NCI-H2107 treated with DMSO at 0.1 percent for 48 hours (cell line): Measurements from ENCODE around the gene CNTN4.

Experiments used
- DNase-seq: peaks from one replicate; lab custom pipeline; 2025; ENCODE audit not compliant: unreplicated experiment; lab: John Stamatoyannopoulos, UW

CNTN4 gene

DNA sequence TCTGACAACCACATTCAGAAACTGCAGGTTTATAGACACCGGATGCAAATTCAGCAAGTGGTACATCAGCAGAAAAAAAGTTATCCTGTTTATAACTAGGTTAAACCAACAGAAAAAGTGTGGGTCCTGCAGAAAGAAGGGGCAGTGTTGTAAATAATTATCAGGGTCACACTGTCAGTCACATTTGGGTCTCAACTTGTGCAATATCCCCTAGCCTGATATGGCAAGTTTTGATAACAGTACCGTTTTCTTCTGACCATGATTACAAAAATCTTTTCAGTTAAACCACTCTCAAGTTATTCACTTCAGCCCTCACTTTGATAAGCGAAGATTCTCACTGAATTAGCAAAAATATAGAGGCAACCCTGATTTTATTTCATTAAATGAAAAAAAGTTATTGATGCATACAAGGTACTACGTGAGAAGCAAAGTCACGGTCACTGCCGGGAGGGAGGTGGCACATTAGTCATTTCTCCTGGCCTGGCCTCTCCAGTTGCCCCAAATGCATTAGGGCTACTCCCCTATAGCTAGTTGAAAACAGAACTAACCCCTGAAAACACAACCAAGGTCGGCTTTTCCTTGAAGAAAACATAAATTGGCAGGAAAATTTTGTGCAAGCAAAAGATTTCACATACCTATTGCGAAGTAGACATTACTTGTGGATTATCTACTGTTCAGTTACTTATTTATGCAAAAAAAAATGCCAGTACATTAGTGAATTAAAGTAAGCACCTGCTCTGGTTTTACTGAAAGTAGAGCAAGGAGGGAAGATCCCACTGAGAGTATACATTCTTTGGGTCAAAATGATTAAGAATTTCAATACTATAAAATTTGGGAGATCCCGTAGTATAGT lies 982.9 kb downstream of the CNTN4 start:
- DNase-seq, result no peak

- no peak for DNase-seq
These were observed 983.7 kb downstream of the CNTN4 start for GRCh38 chr3:3082234-3082924.

- DNase-seq, result no peak
These were observed 986.2 kb downstream of the CNTN4 start for GRCh38 chr3:3084890-3085289.

DNA sequence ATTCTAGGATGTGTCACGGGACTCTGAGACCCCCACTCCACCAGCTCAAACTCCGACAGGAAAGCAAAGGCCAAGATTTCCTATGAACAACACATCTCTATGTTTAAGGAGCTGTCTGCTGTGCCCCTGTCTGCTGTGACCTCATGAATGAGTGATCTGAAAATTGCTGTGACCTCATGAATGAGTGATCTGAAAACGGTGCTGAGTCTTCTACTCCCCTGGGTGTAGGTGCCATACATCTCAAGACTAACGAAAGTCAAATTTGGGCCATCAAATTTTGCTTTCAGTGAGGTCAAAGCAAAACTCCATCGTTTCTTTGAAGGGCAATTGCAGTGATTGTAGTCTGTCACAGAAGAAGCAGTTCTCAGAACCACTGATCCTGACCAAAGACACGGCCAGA lies 987.1 kb downstream of the CNTN4 start:
- DNase-seq, result no peak

GRCh38 chr3:3086239-3086638 lies 987.6 kb downstream of the CNTN4 start:
- DNase-seq, result no peak

GRCh38 chr3:3087279-3087678 lies 988.6 kb downstream of the CNTN4 start:
- DNase-seq, result no peak

- no peak for DNase-seq
These were observed 989.2 kb downstream of the CNTN4 start for GRCh38 chr3:3087716-3088465.

GRCh38 chr3:3089017-3089416 lies 990.4 kb downstream of the CNTN4 start:
- no peak for DNase-seq

DNA sequence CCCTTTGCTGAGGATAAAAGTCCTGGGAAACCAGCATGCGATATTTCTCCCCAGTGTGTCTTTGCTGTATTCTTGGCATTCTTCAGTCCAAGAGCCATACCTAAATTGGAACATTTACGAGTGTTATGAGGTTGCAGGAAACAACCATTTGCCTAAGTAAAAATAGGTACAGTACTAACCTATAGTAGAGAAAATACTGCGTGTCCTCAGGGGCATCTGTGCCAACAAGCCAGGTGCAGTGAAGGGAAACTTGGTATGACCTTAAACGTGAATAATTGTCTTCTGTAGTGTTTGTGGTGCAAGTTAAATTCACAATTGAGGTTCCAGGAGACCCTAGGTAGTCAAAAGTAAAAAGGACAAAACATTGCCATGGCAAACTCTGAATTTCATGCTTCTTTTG lies 999.3 kb downstream of the CNTN4 start:
- no peak for DNase-seq

- no peak for DNase-seq
These were observed 1003.2 kb downstream of the CNTN4 start for GRCh38 chr3:3101660-3102458.

- DNase-seq, result no peak
These were observed 1004.1 kb downstream of the CNTN4 start for GRCh38 chr3:3102751-3103150.

DNA sequence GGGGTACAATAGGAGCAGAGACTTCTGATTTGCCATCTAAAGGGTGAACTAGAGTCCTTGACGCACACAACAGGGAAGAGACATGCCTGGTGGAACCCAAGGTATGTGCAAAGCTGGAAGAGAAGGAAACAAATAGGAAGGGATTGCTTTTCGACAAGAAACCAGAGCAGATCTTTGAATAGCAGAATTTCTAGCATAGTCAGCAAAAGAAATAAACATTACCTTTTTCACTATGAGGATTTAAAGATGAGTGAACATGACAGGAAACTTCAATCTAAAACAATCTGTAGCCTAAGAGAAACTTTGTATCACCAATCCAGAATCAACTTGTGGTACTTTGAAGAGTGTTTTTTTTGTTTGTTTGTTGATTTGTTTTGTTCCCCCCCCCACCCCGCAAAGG lies 1006.6 kb downstream of the CNTN4 start:
- DNase-seq, result no peak

DNA sequence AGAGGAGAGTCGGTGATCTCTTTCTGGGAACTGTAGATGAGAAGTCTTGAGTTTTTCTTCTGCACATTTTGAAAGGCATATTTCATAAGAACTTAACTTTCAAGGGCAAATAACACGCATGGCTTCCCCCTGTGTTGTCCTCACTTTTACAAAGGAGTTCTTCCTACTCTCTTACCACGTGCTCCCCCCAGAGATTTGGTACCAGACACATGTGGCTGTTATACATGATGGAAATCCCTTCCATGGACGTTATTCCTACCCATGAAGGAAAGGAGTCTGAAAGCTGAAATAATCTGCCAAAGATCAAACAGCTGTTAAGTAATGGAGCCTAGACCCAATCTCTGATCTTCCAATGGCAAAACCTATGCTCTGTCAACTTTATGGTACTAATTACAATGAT lies 1007.1 kb downstream of the CNTN4 start:
- DNase-seq, result no peak

- no peak for DNase-seq
These were observed 1008.5 kb downstream of the CNTN4 start for GRCh38 chr3:3107181-3107580.
